Measurements from ENCODE around the gene CYP1A1. TPM values are rescaled to one million over a fixed set of nuclear protein-coding genes. Genes with fewer than 3 reads are reported as not detected.
A peak's percentile ranks its signal among the peaks of the same experiment; 100 is the strongest.

CYP1A1 gene, protein sequence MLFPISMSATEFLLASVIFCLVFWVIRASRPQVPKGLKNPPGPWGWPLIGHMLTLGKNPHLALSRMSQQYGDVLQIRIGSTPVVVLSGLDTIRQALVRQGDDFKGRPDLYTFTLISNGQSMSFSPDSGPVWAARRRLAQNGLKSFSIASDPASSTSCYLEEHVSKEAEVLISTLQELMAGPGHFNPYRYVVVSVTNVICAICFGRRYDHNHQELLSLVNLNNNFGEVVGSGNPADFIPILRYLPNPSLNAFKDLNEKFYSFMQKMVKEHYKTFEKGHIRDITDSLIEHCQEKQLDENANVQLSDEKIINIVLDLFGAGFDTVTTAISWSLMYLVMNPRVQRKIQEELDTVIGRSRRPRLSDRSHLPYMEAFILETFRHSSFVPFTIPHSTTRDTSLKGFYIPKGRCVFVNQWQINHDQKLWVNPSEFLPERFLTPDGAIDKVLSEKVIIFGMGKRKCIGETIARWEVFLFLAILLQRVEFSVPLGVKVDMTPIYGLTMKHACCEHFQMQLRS
- 0.06 TPM in 1 of 2 replicates, not detected in the other for total RNA-seq (2014; rRNA removed)
- 0.02 TPM for polyA plus RNA-seq (2012)

GRCh38 chr15:74725225-74725774 is at the start of gene CYP1A1:
Gene CYP1A1 (minus strand): TSS chr15:74725528. CDS start chr15:74723097, 2,431 bp downstream.
- DNase-seq (ENCODE audit: low read depth): no peak

DNA sequence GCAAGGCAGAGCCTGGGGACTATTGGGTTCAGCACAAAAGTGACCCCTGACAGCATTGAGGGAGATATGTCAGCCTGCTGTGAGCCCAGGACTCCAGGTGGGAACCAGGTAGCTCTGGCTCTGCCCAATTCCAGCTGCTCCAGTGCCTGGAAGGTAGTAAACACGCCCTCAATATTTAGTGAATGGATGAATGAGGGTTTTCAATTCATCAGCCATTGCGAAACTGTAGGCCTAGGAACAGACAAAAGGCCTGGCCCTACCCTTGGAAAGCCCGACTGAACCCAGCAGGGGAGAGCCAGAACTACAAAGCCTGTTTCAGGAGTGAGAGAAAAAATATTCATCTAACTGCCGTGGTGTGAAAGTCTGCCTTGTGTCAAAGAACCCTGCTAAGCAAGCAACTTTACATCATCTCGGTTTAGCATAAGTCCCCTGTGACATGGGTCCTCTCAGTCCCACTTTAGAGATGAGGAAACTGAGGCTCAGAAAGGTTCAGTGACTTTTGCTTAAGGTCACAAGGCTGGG is 48.5 kb upstream of the CYP1A1 start:
- DNase-seq (ENCODE audit: low read depth): no peak

DNA sequence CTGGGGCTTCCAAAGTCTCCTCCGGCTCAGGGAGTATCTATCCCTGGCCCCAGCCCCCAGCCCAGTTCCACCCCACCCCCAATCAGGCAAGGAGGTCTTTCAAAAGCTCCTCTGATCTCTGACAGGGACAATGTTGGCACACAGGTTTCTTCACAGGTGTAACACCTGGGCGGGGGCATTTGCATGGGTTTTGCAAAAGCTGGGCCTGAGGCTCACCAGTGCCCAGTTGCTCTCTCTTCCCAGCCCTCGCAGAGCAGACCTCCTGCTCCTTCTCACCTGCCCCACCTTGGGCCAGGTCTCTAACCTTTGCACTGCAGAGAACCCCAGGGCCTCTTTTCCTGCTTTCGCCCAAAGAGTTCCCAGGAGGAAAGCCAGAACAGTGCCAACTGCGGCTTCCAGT is 48.0 kb upstream of the CYP1A1 start:
- no peak for DNase-seq (ENCODE audit: low read depth)

DNA sequence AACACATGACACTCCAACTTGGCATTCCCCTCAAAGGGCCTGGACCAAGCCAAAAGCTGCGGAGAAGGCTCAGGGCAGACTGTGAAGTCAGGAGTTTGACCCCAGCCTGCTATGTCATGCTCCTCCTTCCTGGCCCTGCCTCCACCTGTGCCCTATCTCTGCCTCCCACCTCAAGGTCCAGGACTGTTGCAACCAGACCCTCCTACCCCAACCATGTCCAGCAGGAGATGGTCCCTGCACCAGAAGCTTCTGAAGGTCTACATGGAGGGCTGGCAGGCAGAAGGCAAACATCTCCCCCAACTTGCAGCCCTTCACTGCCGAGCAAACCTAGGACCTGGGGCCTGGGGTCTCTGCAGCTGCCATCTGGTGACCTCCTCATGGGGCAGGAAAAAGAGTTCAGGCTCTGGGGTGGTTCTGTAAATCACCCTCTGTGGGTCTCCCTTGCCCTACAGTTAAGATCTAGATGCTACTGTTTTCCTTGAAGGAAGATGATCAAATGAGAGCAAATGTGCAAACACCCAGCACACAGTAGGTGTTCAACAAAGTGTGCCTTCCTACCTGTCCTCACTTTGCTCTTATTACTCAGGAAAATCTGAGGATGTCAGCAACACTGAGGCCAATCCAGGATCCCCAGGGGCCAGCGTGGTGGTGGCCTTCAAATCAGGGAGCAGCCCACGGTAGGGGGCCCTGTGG is 45.0 kb upstream of the CYP1A1 start:
- DNase-seq (ENCODE audit: low read depth): no peak

GRCh38 chr15:74769463-74770025 is 44.2 kb upstream of the CYP1A1 start:
- no peak for DNase-seq (ENCODE audit: low read depth)

DNA sequence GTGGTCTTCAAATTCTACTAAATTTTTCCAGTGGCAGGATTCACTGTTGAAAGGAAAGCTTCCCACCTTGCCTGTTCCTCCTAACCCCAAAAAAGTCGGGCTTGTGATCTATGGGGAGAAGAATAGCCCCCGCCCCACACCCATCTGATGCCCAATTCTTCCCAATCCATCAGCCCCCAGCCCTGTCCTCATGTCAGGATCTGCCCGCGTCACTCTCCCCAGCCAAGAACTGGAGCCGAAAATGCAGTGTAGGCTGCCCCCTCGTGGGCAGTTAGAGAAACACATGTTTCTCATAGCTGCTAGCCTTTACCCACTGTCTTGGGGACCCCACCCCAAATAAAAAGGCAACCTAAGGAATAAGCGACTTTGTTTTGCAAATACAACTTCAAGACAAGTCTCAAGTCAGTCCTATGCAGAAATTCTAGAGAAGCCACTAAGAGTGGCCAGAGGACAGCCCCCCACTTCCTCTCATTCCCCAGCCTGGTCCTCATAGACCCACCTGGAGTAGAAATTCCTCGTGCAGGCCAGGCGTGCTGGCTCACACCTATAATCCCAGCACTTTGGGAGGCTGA is 43.5 kb upstream of the CYP1A1 start:
- peak; percentile 38 for DNase-seq (ENCODE audit: low read depth)

DNA sequence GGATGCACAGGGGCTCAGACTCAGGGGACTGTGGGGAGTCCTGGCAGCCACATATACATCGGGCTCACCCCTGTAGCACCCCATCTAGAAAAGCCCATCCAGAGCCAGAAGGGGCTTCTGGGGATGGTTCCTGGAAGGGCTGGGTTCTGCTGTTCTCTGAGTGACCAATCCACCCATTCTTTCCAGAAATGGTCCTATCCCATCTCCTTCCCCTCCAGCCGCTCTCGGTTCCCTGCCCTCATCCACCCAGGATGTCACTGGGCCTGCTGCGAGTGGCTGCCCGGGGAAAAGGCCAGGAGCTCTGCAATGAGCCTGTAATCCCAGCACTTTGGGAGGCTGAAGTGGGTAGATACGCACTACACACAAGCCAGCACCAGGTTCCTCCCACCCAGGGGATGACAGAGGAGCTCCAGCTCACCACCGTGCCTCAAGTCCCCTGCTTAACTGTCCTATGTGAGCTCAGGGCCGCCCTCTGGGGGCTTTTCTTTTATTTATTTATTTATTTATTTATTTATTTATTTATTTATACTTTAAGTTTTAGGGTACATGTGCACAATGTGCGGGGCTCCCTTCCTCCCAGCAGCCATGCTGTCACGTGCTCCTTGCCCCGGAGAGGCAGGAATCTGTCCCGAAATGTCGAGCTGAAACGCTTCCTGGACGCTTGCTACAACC is 42.9 kb upstream of the CYP1A1 start:
- DNase-seq (ENCODE audit: low read depth): no peak

- no peak for DNase-seq (ENCODE audit: low read depth)
These were observed 42.1 kb upstream of the CYP1A1 start for GRCh38 chr15:74767167-74768098.

DNA sequence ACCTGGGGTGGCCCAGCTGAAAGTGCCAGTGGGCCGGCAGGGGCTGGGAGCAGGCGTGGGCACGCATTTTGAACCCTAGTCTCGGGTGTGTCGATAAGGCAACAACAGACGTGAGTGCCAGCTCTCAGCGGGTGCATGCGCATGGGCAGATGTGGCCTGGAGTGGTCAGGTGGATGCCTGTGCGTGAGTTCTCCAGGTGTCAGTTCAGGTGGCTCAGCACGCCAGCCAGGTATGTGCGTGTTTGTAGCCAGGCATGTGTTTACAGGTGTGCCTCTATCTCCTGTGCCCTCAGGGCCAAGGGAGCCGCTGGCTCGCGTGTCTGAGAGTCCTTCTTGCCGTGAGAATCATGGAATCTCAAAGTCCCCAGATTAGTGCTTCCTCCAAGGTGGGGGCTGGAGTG is 38.1 kb upstream of the CYP1A1 start:
- no peak for DNase-seq (ENCODE audit: low read depth)

GRCh38 chr15:74762791-74763150 is 37.4 kb upstream of the CYP1A1 start:
- DNase-seq (ENCODE audit: low read depth): no peak

DNA sequence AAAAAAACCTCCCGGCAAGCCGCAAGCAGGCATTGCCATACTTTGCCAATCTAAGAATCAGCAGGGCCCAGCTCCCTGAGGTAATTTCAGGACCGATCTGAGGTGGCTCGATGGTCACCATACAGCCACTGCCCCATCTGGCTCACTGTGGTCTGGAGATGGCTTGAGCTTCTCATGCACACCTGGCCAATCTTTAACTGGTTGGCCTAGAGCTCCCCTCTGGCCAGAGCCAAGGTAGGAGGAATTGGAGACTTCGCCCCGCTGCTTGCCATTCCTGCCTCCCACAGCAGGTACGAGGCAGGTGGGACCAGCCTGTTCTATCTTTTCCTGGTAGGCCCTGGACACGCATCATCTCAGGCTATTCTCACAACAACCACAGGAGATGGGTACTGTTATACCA is 33.4 kb upstream of the CYP1A1 start:
- DNase-seq (ENCODE audit: low read depth): no peak

DNA sequence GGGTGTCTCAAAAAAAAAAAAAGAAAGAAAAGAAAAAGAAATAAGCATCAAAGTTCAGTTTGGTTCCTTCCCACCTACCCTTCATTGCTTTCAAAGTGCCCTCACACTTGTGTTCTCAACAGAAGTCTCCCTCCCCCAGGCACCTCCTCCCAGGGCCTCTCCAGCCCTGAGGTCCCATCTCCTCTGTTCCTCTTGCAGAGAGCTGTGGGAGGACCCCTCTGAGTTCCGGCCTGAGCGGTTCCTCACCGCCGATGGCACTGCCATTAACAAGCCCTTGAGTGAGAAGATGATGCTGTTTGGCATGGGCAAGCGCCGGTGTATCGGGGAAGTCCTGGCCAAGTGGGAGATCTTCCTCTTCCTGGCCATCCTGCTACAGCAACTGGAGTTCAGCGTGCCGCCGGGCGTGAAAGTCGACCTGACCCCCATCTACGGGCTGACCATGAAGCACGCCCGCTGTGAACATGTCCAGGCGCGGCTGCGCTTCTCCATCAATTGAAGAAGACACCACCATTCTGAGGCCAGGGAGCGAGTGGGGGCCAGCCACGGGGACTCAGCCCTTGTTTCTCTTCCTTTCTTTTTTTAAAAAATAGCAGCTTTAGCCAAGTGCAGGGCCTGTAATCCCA is 29.4 kb upstream of the CYP1A1 start:
- no peak for DNase-seq (ENCODE audit: low read depth)

DNA sequence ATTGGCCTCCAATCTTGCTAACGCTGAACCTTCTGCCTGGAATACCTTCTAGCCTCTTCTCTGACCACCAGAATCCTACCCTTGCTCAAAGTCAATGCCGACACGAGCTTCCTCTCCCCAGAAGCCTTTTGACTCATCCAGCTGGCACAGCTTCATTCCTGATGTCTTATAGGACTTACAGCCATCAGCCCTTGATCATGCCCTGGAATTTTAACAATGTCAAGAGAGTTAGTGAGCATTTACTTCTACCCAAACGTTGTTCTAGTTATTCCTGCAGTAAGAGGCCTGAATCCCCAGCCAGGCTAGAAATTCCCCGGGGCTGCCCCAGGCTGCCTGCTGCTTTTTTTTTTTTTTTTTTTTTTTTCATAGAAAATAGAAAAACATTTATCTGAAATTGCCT is 27.2 kb upstream of the CYP1A1 start:
- DNase-seq (ENCODE audit: low read depth): peak; percentile 36

- DNase-seq (ENCODE audit: low read depth): no peak
These were observed 26.7 kb upstream of the CYP1A1 start for GRCh38 chr15:74752011-74752410.

GRCh38 chr15:74750751-74751150 is 25.4 kb upstream of the CYP1A1 start:
- DNase-seq (ENCODE audit: low read depth): no peak

DNA sequence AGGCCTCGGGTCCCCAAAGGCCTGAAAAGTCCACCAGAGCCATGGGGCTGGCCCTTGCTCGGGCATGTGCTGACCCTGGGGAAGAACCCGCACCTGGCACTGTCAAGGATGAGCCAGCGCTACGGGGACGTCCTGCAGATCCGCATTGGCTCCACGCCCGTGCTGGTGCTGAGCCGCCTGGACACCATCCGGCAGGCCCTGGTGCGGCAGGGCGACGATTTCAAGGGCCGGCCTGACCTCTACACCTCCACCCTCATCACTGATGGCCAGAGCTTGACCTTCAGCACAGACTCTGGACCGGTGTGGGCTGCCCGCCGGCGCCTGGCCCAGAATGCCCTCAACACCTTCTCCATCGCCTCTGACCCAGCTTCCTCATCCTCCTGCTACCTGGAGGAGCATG is 24.5 kb upstream of the CYP1A1 start:
- no peak for DNase-seq (ENCODE audit: low read depth)

DNA sequence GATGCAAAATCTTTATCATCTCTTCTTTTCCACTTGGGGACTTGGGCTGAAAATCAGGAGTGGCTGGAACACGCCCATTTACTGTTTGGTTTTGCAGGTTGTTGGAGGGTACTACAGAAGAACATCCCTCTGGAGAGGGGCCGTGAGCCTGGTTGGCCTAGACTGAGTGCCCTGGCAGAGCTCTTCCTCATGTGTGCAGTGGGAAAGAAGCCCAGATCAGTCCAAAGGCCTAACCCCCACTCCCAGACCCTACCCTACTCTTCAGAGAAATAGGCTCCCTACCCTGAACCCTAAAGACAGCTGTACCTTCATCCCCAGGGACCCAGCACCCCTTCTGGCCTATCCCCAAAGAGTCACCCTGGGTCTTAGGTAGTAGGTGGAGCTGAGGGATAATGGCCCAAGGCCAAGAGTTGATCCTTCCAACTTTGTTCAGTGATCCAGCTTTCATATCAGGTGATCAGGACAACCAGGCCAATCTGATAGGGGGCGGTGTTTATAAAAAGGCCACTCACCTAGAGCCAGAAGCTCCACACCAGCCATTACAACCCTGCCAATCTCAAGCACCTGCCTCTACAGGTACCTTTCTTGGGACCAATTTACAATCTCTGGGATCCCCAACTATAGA is 23.1 kb upstream of the CYP1A1 start, which contains the start of gene CYP1A2:
Gene CYP1A2, plus strand, starts transcription at position 524 of the 625 bp plus-strand sequence. CDS start 894 bp downstream, outside the sequence.
- no peak for DNase-seq (ENCODE audit: low read depth)

- DNase-seq (ENCODE audit: low read depth): no peak
These were observed 21.1 kb upstream of the CYP1A1 start for GRCh38 chr15:74746389-74746788.

- no peak for DNase-seq (ENCODE audit: low read depth)
These were observed 17.1 kb upstream of the CYP1A1 start for GRCh38 chr15:74742422-74742821.

Measured in LHCN-M2 (cell line).